Cerebellar nuclear complex (tissue), 1 donor: ENCODE measurements around the gene PTPRM.
"Not testable (repeated sequence)": the region's sequence is repeated elsewhere in the genome, so short reads cannot be mapped to it uniquely, and the experiment has no call there.

Experiments
- DNase-seq, 2 experiments: peaks; one replicate each; lab custom pipeline; 2025; lab: John Stamatoyannopoulos, UW

Gene PTPRM

DNA sequence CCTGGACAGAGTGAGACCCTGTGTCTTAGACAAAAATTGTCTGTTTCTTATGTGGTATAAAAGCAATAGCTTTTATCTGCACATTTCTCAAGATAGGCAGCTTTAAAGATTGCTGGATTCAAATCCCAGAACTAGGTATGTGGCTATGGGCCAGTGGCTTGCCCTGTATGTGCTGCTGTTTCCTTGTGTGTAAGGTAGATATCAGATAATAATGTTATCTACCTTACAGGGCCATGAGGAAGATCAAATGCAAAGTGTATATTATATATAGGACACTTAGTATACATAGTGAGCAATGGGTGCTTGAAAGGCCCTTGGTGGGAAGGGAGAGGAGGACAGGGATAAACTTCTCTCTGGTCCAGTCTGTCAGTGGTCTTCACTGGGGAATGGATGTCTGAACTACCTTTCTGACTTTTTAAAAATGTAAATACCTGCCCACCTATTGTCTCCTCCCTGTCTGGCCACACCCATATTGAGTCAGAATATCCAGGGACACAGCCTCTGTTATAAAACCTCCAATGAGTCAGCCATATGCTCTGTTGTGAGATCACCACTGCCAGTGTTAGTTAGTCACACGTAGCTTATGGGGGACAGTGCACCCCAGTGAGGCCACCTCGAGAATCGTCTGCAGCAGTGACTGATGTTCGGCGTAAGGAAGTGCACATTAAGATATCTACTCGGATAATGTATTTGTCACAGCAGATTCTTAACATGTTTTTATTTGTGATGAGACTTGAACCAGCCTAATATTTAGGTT is 383.4 kb downstream of the PTPRM start:
- no peak for DNase-seq

GRCh38 chr18:7953095-7953958 is 386.2 kb downstream of the PTPRM start:
- no peak for DNase-seq

- no peak for DNase-seq
Measured at GRCh38 chr18:7954238-7954637, 387.1 kb downstream of the PTPRM start.

DNA sequence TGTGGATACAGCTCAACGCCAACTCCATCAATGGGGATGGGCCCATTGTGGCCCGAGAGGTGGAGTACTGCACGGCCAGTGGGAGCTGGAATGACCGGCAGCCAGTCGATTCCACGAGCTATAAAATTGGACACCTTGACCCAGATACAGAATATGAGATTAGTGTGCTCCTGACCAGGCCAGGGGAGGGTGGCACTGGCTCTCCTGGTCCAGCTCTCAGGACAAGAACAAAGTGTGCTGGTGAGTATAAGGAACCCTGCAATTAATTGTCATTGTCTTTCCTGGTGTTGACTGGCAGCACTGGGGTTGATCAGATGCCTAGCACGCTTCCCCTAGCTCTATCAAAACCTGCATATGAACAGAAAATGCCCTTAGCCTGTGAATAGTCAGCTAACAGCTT is 388.1 kb downstream of the PTPRM start:
- DNase-seq, result no peak

- no peak for DNase-seq
Measured at GRCh38 chr18:7957297-7957696, 390.2 kb downstream of the PTPRM start.

- DNase-seq, result no peak
Measured at GRCh38 chr18:7958081-7958896, 391.2 kb downstream of the PTPRM start.

DNA sequence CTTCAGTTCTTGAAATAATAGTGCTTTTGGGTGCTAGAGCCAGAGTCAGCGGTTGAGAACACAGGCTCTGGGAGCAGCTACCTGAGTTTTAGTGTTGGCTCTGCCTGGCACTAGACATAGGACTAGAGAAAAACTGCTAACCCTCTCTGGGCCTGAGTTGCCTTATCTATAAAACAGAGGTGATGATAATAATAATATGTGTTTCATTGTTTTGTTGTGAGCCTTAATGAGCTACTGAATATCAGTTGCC is 391.7 kb downstream of the PTPRM start:
- DNase-seq, result no peak

- not testable (repeated sequence) for DNase-seq
Measured at GRCh38 chr18:7966682-7967081, 399.6 kb downstream of the PTPRM start.

- DNase-seq, result no peak
Measured at GRCh38 chr18:7974200-7974874, 407.2 kb downstream of the PTPRM start.

- DNase-seq, result no peak
Measured at GRCh38 chr18:7977897-7978296, 410.8 kb downstream of the PTPRM start.

- no peak for DNase-seq
Measured at GRCh38 chr18:7978834-7979233, 411.7 kb downstream of the PTPRM start.

DNA sequence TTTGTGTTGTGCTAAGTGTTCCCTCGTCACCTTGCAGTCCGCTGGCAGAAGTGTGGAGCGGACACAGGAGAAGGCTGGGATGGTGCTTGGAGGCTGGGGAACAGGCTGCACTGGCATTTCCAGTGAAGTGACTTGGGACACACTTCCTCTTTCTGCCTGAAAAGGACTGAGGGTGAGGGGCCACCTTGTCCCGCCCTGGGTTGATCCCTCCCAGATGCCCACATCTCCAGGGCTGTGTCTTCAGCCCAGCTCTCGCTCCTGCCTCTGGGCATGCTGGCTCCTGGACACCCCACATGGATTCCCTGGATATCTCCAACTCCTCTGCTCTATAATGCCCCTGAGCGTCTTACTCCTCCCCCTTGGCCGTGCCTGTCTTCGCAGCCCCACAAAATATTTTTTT is 412.6 kb downstream of the PTPRM start:
- no peak for DNase-seq

DNA sequence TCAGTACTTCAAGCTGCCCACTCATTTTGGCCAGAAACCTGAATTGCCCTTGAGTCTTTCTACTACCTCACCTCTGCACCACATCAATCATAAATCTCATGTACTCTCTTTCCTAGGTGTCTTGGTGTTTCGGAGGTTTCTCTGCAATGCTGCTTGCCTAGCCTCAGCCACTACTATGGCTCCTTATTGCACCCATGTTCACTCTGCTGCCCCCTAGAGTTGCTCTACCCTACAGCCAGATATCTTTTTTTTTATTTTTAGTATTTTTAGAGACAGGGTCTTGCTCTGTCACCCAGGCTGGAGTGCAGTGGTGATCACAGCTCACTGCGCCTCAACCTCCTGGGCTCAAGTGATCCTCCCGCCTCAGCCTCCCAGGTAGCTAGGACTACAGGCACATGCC is 413.0 kb downstream of the PTPRM start:
- no peak for DNase-seq

DNA sequence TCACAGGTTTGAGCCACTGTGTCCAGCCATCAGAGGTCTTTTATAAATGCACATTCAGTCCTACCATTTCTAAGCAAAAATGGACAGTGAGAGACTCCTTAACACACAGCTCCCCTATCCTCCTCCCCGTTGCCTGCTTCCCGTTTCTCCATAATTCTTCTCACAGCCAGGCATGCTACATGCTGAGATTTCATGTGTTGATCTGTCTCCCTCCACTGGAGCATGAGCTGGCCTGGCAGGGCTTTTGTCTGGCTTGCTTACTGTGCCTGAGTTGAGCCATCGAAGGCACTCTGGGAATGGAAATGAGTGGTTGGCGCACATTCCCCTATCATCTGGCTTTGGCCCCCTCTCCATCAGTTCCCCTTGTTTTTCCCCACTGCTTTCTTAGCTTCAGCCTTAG is 413.5 kb downstream of the PTPRM start:
- DNase-seq, result no peak

DNA sequence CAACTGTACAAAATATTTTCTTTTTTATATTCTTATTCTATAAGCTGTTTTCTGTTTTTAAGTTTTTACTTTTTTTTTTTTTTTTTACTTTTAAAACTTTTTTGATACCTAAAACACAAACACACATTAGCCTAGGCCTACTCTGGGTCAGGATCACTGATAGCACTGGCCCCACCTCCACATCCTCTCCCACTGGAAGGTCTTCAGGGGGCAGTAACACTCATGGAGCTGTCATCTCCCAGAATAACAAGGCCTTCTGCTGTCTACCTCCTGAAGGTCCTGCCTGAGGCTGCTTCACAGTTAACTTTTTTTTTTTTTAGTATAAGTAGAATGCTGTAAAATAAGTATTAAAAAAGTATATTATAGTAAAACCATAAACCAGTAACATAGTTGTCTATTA is 415.1 kb downstream of the PTPRM start:
- no peak for DNase-seq

DNA sequence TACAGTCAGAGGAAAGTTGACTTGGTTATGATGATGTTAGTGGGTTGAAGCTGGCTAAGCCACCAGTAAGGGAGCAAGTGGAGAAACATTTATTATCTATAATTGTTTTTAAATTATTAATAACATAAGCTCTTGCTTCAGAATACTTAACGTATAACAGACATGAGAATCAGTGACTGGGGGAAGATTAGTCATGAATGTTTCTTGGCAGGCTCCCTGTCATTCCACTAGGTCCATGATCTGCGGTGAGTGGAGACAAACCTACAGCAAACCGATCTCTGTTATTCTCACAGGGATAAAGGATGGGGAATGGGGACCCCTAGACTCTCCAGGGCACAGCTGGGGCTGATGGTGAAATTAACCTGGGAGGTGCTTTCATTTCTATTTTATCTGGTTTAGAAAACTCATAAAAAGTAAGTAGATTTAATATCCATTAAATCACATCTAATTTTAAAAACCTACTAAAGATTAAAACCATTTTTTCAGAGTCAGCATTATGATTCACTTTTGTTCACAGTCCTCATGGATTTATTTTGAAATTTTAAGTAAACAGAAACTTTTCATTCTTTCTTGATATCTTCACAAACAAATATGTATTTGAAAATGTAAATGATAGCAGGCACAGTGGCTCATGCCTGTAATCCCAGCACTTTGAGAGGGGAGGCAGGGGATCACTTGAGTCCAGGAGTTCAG is 420.3 kb downstream of the PTPRM start:
- DNase-seq, result no peak

GRCh38 chr18:7990670-7991069 is 423.6 kb downstream of the PTPRM start:
- DNase-seq, result no peak

DNA sequence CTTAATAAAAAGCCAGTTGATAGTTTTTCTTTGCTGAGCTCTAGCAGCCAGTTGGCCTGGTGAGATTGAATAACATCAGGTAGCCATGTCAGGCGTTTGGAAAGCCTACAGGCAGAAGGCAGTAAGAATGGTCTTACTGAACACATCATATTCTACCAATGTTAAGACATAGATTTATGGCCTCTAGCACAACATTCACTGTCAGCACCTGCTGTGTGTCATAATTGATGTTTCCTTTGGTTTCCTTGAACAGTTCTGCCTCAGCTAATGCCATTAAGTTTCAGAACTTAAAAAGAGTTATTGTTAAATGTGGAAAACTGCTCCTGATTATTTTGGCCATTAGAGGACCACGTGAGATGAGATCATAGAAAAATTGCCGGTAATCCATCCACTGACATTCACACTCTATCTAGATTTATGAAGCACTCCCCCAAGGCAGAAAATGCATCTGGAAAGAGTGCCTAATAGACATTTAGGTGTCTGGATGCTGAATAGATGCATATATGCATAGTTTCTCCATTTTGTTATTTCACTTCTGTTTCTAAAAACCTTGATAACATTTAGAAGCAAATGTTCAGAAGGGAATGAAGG is 434.7 kb downstream of the PTPRM start:
- DNase-seq, result no peak

DNA sequence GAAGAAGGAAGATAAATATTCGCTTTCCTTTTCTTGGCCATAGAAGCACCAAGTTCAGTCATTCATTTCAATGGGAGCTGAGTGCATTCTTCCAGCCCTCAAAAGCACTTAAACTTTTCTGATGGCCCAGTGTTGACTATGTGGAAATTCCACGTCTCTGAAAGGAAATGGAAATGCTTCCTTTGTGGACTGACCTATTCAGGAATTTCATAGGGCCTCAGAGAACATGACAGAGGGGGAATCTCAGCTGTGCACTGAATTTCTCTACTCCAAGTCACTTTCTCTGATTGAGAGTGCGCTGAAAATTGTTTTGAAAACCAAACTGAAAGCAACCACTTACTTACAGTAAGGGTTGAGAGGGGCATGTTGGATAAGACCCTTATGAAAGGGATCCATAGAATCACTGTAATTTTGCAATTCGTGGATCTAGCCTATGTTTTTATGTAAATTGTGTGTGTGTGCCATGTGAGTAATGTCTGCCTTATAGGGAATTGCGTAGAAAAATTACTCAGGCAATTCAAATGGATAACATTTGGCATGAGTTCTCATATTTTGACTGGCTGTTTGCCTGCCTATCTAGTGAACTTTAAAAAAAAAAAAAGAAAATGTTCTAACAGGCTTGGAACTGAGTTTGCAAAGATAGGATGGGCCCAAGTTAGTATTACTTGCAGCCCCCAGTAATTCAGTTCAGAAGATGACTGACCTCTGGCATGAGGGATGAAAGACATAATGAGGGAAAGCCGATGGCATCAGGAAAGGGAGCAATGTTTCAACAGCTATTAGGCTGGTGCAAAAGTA is 437.0 kb downstream of the PTPRM start:
- no peak for DNase-seq

DNA sequence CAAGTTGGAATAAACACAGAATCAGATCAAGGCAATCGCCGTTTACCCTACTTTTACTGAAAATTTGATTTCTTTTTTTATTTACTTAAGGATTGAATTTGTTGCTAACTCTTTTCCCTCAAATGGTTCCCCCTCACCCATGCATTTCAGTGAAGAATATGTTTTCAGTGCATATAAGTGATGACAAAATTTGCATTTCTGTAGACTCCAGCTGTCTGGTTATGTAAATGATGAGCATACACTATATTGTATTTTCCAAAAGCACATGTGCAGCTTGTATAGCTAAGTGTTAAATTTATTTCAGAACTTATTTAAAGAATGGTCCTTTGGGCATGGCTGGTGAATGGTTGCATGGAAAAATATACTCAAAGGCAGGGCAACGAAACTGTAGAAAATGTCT is 437.7 kb downstream of the PTPRM start:
- DNase-seq, result no peak
